BE2C (cell line): ENCODE results near the gene GJB1.

Source experiments
- DNase-seq: peaks from one replicate; pipeline ENCODE4 v3.0.0-alpha.2; 2020
- H3K27me3 ChIP-seq: fragments of 250-450 bp; sonication (Bioruptor Pico); 2 replicates; pipeline ENCODE4 v1.5.1; 2020; ENCODE audit warnings: mild to moderate bottlenecking
- H3K36me3 ChIP-seq: fragments of 250-450 bp; sonication (Bioruptor Pico); 2 replicates; pipeline ENCODE4 v1.5.1; 2020; ENCODE audit warnings: mild to moderate bottlenecking
- H3K4me1 ChIP-seq: fragments of 250-450 bp; sonication (Bioruptor Pico); 2 replicates; pipeline ENCODE4 v1.5.1; 2020
- H3K4me3 ChIP-seq: 2 replicates; pipeline ENCODE4 v1.5.1; 2011; ENCODE audit warnings: low read depth, low read length
- H3K9me3 ChIP-seq: fragments of 250-450 bp; sonication (Bioruptor Pico); 2 replicates; pipeline ENCODE4 v1.5.1; 2020
- CTCF ChIP-seq: IDR thresholded peaks from 2 replicates; pipeline ENCODE4 v1.5.1; 2012; ENCODE audit warnings: mild to moderate bottlenecking, low read depth, low read length

The GJB1 gene

GRCh38 chrX:71251466-71251973 is 28.5 kb downstream of the GJB1 start:
- no peak for DNase-seq
- no peaks in the 10 kb centered on the region for H3K27me3 ChIP-seq

GRCh38 chrX:71252221-71252620 is 29.2 kb downstream of the GJB1 start:
- H3K9me3 ChIP-seq, result no peaks in the 10 kb centered on the region
- no peaks in the 10 kb centered on the region for H3K27me3 ChIP-seq
- no peak for DNase-seq
- H3K4me1 ChIP-seq, result no peaks in the 10 kb centered on the region; the same call in 1 of the 2 replicates
- no peak for TF ChIP-seq CTCF
- H3K36me3 ChIP-seq, result peaks cover 3% of the 10 kb centered on the region
- no peak overlapping the region for H3K4me3 ChIP-seq

More at GRCh38 chrX:71251466-71251973, 28.5 kb downstream of the GJB1 start:
- H3K9me3 ChIP-seq, result no peaks in the 10 kb centered on the region
- no peak overlapping the region for H3K4me3 ChIP-seq
- peaks cover 3% of the 10 kb centered on the region for H3K36me3 ChIP-seq
- TF ChIP-seq CTCF, result no peak
- H3K4me1 ChIP-seq, result no peaks in the 10 kb centered on the region; the same call in 1 of the 2 replicates

GRCh38 chrX:71253253-71254091 is 30.4 kb downstream of the GJB1 start:
- peak overlapping the region; percentile 85 for H3K4me3 ChIP-seq
- TF ChIP-seq CTCF, result peak; percentile 49
- no peaks in the 10 kb centered on the region; the same call in 1 of the 2 replicates for H3K4me1 ChIP-seq
- DNase-seq, result peak; percentile 58
- H3K36me3 ChIP-seq, result no peaks in the 10 kb centered on the region; the same call in 1 of the 2 replicates
- no peaks in the 10 kb centered on the region for H3K27me3 ChIP-seq
- no peaks in the 10 kb centered on the region for H3K9me3 ChIP-seq

- DNase-seq, result peak; percentile 89
- H3K27me3 ChIP-seq, result no peaks in the 10 kb centered on the region
- H3K4me1 ChIP-seq, result no peaks in the 10 kb centered on the region; the same call in 1 of the 2 replicates
- H3K4me3 ChIP-seq, result peak within 1 kb of the TSS; percentile 85
- TF ChIP-seq CTCF, result no peak
- no peaks in the 10 kb centered on the region; the same call in 1 of the 2 replicates for H3K36me3 ChIP-seq
- no peaks in the 10 kb centered on the region for H3K9me3 ChIP-seq
Observed at GRCh38 chrX:71254092-71254963, 31.3 kb downstream of the GJB1 start, which contains the start of gene ZMYM3. Gene ZMYM3, minus strand, starts transcription at chrX:71254140. Its CDS starts 885 bp downstream, at chrX:71253255.

- Histone ChIP-seq H3K27me3 (no peaks in the 10 kb centered on the region), H3K9me3 (no peaks in the 10 kb centered on the region), H3K4me3 (no peak overlapping the region), H3K36me3 (no peaks in the 10 kb centered on the region), H3K4me1 (no peaks in the 10 kb centered on the region; the same call in 1 of the 2 replicates)
- no peak for TF ChIP-seq CTCF
- DNase-seq, result no peak
Observed at GRCh38 chrX:71256051-71256450, 33.0 kb downstream of the GJB1 start.
